Measurements from ENCODE around the gene RPS17.

DNA sequence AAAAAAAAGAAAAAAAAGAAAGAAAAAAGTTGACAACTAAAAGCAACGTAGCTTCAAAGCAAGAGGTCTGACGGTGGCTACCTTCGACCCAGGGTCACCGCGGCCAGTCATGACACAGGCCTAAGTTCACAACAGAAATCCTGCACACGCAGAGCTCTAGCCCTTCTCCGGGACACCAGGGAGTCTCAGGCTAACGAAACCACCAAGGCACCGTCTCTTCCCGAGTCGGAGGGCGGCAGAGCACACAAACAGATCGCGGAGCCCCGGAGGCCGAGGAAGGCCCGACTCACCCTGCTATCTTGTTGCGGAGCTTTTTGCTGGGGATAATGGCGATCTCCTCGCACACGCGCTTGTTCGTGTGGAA is 584 bp downstream of the RPS17 start:
- TF ChIP-seq EP300 (IDR thresholded peaks at IDR 0.05; ENCODE audit: low read depth): no peak
- TF ChIP-seq, protein P1, sequence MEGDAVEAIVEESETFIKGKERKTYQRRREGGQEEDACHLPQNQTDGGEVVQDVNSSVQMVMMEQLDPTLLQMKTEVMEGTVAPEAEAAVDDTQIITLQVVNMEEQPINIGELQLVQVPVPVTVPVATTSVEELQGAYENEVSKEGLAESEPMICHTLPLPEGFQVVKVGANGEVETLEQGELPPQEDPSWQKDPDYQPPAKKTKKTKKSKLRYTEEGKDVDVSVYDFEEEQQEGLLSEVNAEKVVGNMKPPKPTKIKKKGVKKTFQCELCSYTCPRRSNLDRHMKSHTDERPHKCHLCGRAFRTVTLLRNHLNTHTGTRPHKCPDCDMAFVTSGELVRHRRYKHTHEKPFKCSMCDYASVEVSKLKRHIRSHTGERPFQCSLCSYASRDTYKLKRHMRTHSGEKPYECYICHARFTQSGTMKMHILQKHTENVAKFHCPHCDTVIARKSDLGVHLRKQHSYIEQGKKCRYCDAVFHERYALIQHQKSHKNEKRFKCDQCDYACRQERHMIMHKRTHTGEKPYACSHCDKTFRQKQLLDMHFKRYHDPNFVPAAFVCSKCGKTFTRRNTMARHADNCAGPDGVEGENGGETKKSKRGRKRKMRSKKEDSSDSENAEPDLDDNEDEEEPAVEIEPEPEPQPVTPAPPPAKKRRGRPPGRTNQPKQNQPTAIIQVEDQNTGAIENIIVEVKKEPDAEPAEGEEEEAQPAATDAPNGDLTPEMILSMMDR (IDR thresholded peaks at IDR 0.05): no peak
- TF ChIP-seq POLR2A (IDR thresholded peaks at IDR 0.05): no peak

All from transverse colon (tissue), 3 donors.